HEK293 (cell line): ENCODE results near the gene CRYBA4.

Experiments
- CTCF ChIA-PET: fragments of 350-600 bp; formaldehyde crosslinking; extraction: SDS; loops from one replicate; lab custom pipeline; 2021; ENCODE audit warnings: antibody characterized with exemption; lab: Yijun Ruan, JAX
- POLR2A ChIA-PET: fragments of 300-600 bp; formaldehyde crosslinking; extraction: SDS; loops from one replicate; lab custom pipeline; 2020; ENCODE audit warnings: antibody characterized with exemption, inconsistent platforms; lab: Yijun Ruan, JAX
- H3K27ac ChIP-seq: fragments of 200-500 bp; sonication (Bioruptor generic); 2 replicates; pipeline ENCODE4 v1.5.1; 2014; ENCODE audit warnings: low read depth, low read length, control low read depth, inconsistent platforms; ENCODE audit errors: extremely low read depth
- H3K36me3 ChIP-seq, 2 experiments: fragments of 200-500 bp in 1 of 2; sonication (Bioruptor generic) in 1 of 2; 1 replicate in 1 of 2; 2 replicates in 1 of 2; pipeline ENCODE4 v1.5.1; 2014 to 2017; ENCODE audit warnings: inconsistent platforms in 2 of 2, low read length in 2 of 2; ENCODE audit not compliant: control insufficient read depth in 2 of 2, insufficient read depth in 1 of 2
- H3K4me1 ChIP-seq: fragments of 200-500 bp; sonication (Bioruptor generic); 2 replicates; pipeline ENCODE4 v1.5.1; 2014; ENCODE audit warnings: mild to moderate bottlenecking, low read length, inconsistent platforms; ENCODE audit not compliant: control insufficient read depth, insufficient read depth
- H3K4me3 ChIP-seq: 2 replicates; pipeline ENCODE4 v1.5.1; 2011; ENCODE audit warnings: low read depth, mild to moderate bottlenecking, control low read depth, low read length, moderate library complexity
- H3K9me3 ChIP-seq: fragments of 200-500 bp; sonication (Bioruptor generic); 2 replicates; pipeline ENCODE4 v1.5.1; 2014; ENCODE audit warnings: low read depth, low read length, inconsistent platforms; ENCODE audit not compliant: control insufficient read depth, insufficient read depth
- BCL11B ChIP-seq: fragments of 450-650 bp; formaldehyde crosslinking; IDR thresholded peaks from 2 replicates; pipeline ENCODE4 v1.5.1; 2016; ENCODE audit warnings: low read depth, missing biosample characterization, missing genetic modification characterization
- GFI1B ChIP-seq: fragments of 450-650 bp; formaldehyde crosslinking; IDR thresholded peaks from 2 replicates; pipeline ENCODE4 v1.5.1; 2016; ENCODE audit warnings: missing biosample characterization, missing genetic modification characterization
- KLF7 ChIP-seq: fragments of 450-650 bp; formaldehyde crosslinking; IDR thresholded peaks from 2 replicates; pipeline ENCODE4 v1.5.1; 2016; ENCODE audit warnings: missing biosample characterization, missing genetic modification characterization, borderline replicate concordance
- MZF1 ChIP-seq: fragments of 450-650 bp; formaldehyde crosslinking; IDR thresholded peaks from 2 replicates; pipeline ENCODE4 v1.5.1; 2017; ENCODE audit warnings: missing biosample characterization, missing genetic modification characterization, borderline replicate concordance
- ZNF10 ChIP-seq: fragments of 450-650 bp; formaldehyde crosslinking; IDR thresholded peaks from 2 replicates; pipeline ENCODE4 v1.5.1; 2017; ENCODE audit warnings: missing biosample characterization, missing genetic modification characterization
- ZNF138 ChIP-seq: fragments of 450-650 bp; formaldehyde crosslinking; IDR thresholded peaks from 2 replicates; pipeline ENCODE4 v1.5.1; 2016; ENCODE audit warnings: missing biosample characterization, missing genetic modification characterization, borderline replicate concordance
- ZNF174 ChIP-seq: fragments of 450-650 bp; formaldehyde crosslinking; IDR thresholded peaks from 2 replicates; pipeline ENCODE4 v1.5.0; 2017; ENCODE audit warnings: missing biosample characterization, mild to moderate bottlenecking, missing genetic modification characterization
- ZNF266 ChIP-seq: fragments of 450-650 bp; formaldehyde crosslinking; IDR thresholded peaks from 2 replicates; pipeline ENCODE4 v1.5.1; 2016; ENCODE audit warnings: missing biosample characterization, missing genetic modification characterization, low read depth
- ZNF473 ChIP-seq: fragments of 450-650 bp; formaldehyde crosslinking; IDR thresholded peaks from 2 replicates; pipeline ENCODE4 v1.5.1; 2017; ENCODE audit warnings: missing biosample characterization, missing genetic modification characterization
- ZNF48 ChIP-seq: fragments of 450-650 bp; formaldehyde crosslinking; IDR thresholded peaks from 2 replicates; pipeline ENCODE4 v1.5.1; 2016; ENCODE audit warnings: missing biosample characterization, missing genetic modification characterization
- ZNF560 ChIP-seq: fragments of 450-650 bp; formaldehyde crosslinking; IDR thresholded peaks from 2 replicates; pipeline ENCODE4 v1.5.1; 2017; ENCODE audit warnings: missing biosample characterization, missing genetic modification characterization, borderline replicate concordance
- ZNF610 ChIP-seq: fragments of 450-650 bp; formaldehyde crosslinking; IDR thresholded peaks from 2 replicates; pipeline ENCODE4 v1.5.1; 2016; ENCODE audit warnings: missing biosample characterization, missing genetic modification characterization, borderline replicate concordance
- ZNF623 ChIP-seq: fragments of 450-650 bp; formaldehyde crosslinking; IDR thresholded peaks from 2 replicates; pipeline ENCODE4 v1.5.1; 2016; ENCODE audit warnings: missing biosample characterization, missing genetic modification characterization
- ZNF654 ChIP-seq: fragments of 450-650 bp; formaldehyde crosslinking; IDR thresholded peaks from 2 replicates; pipeline ENCODE4 v1.5.1; 2016; ENCODE audit warnings: low read depth, missing biosample characterization, missing genetic modification characterization
- TF ChIP-seq, protein P1 (sequence below): fragments of 450-650 bp; formaldehyde crosslinking; IDR thresholded peaks from 2 replicates; pipeline ENCODE4 v1.5.1; 2016; ENCODE audit warnings: missing biosample characterization, missing genetic modification characterization
- TF ChIP-seq, protein P2 (sequence below): fragments of 450-650 bp; formaldehyde crosslinking; IDR thresholded peaks from 2 replicates; pipeline ENCODE4 v1.5.1; 2016; ENCODE audit warnings: missing biosample characterization, missing genetic modification characterization
- TF ChIP-seq, protein P3 (sequence below): fragments of 450-650 bp; formaldehyde crosslinking; IDR thresholded peaks from 2 replicates; pipeline ENCODE4 v1.5.1; 2016; ENCODE audit warnings: missing biosample characterization, missing genetic modification characterization, borderline replicate concordance

Gene CRYBA4

DNA sequence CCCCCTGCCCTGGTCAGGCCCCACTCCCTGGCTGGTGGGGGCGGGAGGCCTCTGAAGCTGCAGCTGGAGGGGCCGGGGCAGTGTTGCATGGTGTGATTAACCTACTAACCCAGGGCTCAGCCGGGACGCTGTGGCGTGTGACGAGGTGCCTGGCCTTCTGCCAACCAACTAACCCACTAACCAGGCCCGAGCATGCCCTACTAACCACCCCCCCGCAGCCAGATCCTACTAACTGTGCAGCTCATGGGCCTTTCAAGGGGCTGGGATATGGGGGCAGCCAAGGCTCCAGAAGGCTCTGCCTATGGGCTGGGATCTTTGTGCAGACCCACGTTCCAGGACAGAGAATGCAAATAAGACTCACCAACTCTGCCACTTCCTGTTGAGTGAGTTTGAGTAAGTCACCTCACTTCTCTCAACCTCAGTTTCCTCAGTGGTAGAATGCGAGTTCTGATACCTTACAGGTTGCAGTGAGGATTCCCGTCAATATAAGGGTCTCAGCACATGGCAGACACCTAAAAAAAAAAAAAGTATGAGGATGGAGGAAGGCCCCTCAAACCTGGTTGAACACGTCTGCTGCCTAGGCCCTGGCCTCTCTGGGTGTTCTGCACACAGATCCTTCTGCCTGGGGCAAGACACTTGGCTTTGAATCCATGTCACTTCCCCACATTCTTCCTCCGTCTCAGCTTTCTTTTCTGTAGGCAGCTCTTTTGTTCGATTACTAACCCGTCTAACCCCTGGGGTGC lies 49.7 kb downstream of the CRYBA4 start:
- CTCF ChIA-PET: interaction anchor here (4.8 kb wide), 1 partner anchor 9 kb away, joined by 30 read pairs; no protein-coding TSS in a partner anchor
- no peak for TF ChIP-seq ZNF623
- TF ChIP-seq, protein P1, sequence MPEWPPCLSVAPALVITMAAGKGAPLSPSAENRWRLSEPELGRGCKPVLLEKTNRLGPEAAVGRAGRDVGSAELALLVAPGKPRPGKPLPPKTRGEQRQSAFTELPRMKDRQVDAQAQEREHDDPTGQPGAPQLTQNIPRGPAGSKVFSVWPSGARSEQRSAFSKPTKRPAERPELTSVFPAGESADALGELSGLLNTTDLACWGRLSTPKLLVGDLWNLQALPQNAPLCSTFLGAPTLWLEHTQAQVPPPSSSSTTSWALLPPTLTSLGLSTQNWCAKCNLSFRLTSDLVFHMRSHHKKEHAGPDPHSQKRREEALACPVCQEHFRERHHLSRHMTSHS (tag by site-specific recombination): no peak
- TF ChIP-seq ZNF266 (tag by site-specific recombination): no peak
- no peak for TF ChIP-seq MZF1 (tag by site-specific recombination)
- TF ChIP-seq ZNF654: no peak
- no peak for TF ChIP-seq ZNF138 (tag by site-specific recombination)
- TF ChIP-seq BCL11B (tag by site-specific recombination): no peak
- TF ChIP-seq ZNF560 (tag by site-specific recombination): no peak
- TF ChIP-seq ZNF48 (tag by site-specific recombination): no peak
- TF ChIP-seq ZNF473 (tag by site-specific recombination): no peak
- TF ChIP-seq ZNF610 (tag by site-specific recombination): no peak
- TF ChIP-seq KLF7 (tag by site-specific recombination): no peak
- TF ChIP-seq GFI1B (tag by site-specific recombination): no peak
- no peak for TF ChIP-seq ZNF174 (tag by site-specific recombination)
- TF ChIP-seq, protein P2, sequence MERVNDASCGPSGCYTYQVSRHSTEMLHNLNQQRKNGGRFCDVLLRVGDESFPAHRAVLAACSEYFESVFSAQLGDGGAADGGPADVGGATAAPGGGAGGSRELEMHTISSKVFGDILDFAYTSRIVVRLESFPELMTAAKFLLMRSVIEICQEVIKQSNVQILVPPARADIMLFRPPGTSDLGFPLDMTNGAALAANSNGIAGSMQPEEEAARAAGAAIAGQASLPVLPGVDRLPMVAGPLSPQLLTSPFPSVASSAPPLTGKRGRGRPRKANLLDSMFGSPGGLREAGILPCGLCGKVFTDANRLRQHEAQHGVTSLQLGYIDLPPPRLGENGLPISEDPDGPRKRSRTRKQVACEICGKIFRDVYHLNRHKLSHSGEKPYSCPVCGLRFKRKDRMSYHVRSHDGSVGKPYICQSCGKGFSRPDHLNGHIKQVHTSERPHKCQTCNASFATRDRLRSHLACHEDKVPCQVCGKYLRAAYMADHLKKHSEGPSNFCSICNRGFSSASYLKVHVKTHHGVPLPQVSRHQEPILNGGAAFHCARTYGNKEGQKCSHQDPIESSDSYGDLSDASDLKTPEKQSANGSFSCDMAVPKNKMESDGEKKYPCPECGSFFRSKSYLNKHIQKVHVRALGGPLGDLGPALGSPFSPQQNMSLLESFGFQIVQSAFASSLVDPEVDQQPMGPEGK (tag by site-specific recombination): no peak
- no peak for TF ChIP-seq ZNF10 (tag by site-specific recombination)
- TF ChIP-seq, protein P3, sequence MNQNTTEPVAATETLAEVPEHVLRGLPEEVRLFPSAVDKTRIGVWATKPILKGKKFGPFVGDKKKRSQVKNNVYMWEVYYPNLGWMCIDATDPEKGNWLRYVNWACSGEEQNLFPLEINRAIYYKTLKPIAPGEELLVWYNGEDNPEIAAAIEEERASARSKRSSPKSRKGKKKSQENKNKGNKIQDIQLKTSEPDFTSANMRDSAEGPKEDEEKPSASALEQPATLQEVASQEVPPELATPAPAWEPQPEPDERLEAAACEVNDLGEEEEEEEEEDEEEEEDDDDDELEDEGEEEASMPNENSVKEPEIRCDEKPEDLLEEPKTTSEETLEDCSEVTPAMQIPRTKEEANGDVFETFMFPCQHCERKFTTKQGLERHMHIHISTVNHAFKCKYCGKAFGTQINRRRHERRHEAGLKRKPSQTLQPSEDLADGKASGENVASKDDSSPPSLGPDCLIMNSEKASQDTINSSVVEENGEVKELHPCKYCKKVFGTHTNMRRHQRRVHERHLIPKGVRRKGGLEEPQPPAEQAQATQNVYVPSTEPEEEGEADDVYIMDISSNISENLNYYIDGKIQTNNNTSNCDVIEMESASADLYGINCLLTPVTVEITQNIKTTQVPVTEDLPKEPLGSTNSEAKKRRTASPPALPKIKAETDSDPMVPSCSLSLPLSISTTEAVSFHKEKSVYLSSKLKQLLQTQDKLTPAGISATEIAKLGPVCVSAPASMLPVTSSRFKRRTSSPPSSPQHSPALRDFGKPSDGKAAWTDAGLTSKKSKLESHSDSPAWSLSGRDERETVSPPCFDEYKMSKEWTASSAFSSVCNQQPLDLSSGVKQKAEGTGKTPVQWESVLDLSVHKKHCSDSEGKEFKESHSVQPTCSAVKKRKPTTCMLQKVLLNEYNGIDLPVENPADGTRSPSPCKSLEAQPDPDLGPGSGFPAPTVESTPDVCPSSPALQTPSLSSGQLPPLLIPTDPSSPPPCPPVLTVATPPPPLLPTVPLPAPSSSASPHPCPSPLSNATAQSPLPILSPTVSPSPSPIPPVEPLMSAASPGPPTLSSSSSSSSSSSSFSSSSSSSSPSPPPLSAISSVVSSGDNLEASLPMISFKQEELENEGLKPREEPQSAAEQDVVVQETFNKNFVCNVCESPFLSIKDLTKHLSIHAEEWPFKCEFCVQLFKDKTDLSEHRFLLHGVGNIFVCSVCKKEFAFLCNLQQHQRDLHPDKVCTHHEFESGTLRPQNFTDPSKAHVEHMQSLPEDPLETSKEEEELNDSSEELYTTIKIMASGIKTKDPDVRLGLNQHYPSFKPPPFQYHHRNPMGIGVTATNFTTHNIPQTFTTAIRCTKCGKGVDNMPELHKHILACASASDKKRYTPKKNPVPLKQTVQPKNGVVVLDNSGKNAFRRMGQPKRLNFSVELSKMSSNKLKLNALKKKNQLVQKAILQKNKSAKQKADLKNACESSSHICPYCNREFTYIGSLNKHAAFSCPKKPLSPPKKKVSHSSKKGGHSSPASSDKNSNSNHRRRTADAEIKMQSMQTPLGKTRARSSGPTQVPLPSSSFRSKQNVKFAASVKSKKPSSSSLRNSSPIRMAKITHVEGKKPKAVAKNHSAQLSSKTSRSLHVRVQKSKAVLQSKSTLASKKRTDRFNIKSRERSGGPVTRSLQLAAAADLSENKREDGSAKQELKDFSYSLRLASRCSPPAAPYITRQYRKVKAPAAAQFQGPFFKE (tag by site-specific recombination): no peak
- Histone ChIP-seq H3K27ac (no peak overlapping the region; the same call in 1 of the 2 replicates), H3K9me3 (no peaks in the 10 kb centered on the region), H3K4me1 (peaks cover 4% of the 10 kb centered on the region; the same call in 1 of the 2 replicates), H3K4me3 (no peak overlapping the region), H3K36me3 (no peaks in the 10 kb centered on the region)
- POLR2A ChIA-PET: no interaction called here
